ENCODE data around the gene EIF4E2.

DNA sequence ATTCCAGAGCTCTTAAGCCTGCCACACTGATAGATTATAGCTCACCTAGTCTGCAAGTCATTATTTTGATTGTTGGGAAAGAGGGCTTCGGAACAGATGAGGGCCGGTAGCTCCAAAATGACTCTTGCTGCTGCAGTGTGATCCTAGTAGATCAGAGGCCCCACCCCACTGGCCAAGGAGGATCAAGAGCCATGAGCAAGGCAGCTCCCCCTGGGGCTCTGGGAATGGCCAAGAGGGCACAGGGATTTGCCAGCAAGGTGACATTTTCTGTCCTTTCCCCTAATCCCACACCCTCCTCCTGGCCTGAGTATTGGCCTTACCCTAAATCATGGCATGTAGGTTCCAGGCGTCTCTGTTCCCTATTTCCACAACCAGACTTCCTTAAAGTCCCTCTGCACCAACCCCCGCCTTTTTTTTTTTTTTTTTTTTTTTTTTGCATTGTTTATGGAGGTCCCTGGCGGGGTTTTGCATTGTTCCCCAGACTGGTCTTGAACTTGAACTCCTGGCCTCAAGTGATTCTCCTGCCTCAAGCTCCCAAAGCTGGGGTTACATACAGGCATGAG is 36.5 kb downstream of the EIF4E2 start:
- TF ChIP-seq, protein P1, sequence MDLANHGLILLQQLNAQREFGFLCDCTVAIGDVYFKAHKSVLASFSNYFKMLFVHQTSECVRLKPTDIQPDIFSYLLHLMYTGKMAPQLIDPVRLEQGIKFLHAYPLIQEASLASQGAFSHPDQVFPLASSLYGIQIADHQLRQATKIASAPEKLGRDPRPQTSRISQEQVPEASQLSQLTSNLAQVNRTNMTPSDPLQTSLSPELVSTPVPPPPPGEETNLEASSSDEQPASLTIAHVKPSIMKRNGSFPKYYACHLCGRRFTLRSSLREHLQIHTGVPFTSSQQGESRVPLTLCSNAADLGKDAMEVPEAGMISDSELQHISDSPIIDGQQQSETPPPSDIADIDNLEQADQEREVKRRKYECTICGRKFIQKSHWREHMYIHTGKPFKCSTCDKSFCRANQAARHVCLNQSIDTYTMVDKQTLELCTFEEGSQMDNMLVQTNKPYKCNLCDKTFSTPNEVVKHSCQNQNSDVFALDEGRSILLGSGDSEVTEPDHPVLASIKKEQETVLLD (CRISPR knock-in tag; IDR thresholded peaks at IDR 0.05; ENCODE audit: low read depth): no peak
- TF ChIP-seq U2AF1 (optimal IDR thresholded peaks at IDR 0.05; ENCODE audit: low read depth, low read length) (no peak), PHF20 (CRISPR knock-in tag; IDR thresholded peaks at IDR 0.05) (no peak), CREB1 (IDR thresholded peaks at IDR 0.05) (no peak), CREB1 (CRISPR knock-in tag; IDR thresholded peaks at IDR 0.05) (no peak)
- TF ChIP-seq, protein P2, sequence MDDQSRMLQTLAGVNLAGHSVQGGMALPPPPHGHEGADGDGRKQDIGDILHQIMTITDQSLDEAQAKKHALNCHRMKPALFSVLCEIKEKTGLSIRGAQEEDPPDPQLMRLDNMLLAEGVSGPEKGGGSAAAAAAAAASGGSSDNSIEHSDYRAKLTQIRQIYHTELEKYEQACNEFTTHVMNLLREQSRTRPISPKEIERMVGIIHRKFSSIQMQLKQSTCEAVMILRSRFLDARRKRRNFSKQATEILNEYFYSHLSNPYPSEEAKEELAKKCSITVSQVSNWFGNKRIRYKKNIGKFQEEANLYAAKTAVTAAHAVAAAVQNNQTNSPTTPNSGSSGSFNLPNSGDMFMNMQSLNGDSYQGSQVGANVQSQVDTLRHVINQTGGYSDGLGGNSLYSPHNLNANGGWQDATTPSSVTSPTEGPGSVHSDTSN (CRISPR knock-in tag; IDR thresholded peaks at IDR 0.05; ENCODE audit: borderline replicate concordance): no peak
- TF ChIP-seq, protein P3, sequence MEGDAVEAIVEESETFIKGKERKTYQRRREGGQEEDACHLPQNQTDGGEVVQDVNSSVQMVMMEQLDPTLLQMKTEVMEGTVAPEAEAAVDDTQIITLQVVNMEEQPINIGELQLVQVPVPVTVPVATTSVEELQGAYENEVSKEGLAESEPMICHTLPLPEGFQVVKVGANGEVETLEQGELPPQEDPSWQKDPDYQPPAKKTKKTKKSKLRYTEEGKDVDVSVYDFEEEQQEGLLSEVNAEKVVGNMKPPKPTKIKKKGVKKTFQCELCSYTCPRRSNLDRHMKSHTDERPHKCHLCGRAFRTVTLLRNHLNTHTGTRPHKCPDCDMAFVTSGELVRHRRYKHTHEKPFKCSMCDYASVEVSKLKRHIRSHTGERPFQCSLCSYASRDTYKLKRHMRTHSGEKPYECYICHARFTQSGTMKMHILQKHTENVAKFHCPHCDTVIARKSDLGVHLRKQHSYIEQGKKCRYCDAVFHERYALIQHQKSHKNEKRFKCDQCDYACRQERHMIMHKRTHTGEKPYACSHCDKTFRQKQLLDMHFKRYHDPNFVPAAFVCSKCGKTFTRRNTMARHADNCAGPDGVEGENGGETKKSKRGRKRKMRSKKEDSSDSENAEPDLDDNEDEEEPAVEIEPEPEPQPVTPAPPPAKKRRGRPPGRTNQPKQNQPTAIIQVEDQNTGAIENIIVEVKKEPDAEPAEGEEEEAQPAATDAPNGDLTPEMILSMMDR (CRISPR knock-in tag; IDR thresholded peaks at IDR 0.05): no peak

All from HepG2 (cell line).